OCI-LY3 (cell line): Measurements from ENCODE around the gene TGFBR3L.

Experiments
- H2AFZ ChIP-seq: fragments of 200-600, 300-600 bp; shearing (Covaris generic); 2 replicates; pipeline ENCODE4 v1.6.0; 2014; ENCODE audit warnings: antibody characterized with exemption, low read depth, low read length
- H3K27ac ChIP-seq: fragments of 200-600, 300-600 bp; sonication (generic); 2 replicates; pipeline ENCODE4 v1.5.1; 2014; ENCODE audit warnings: mild to moderate bottlenecking, low read length, moderate library complexity, mixed read lengths
- H3K27me3 ChIP-seq: fragments of 200-600, 300-600 bp; sonication (generic); 2 replicates; pipeline ENCODE4 v1.6.1; 2014; ENCODE audit warnings: low read depth, low read length, mixed read lengths
- H3K36me3 ChIP-seq: fragments of 200-600, 300-600 bp; sonication (generic); replicated peaks from 2 replicates; pipeline ENCODE3; 2014; ENCODE audit warnings: low read depth, low read length, mixed read lengths
- H3K4me1 ChIP-seq: fragments of 300-600, 200-600 bp; sonication (generic); 2 replicates; pipeline ENCODE4 v1.6.1; 2014; ENCODE audit warnings: low read length, mixed read lengths
- H3K4me2 ChIP-seq: fragments of 200-600, 300-600 bp; sonication (generic); 2 replicates; pipeline ENCODE4 v1.6.1; 2014; ENCODE audit warnings: low read length, mixed read lengths
- H3K4me3 ChIP-seq: fragments of 300-600, 200-600 bp; sonication (generic); 2 replicates; pipeline ENCODE4 v1.5.1; 2014; ENCODE audit warnings: antibody characterized with exemption, mild to moderate bottlenecking, low read length, moderate library complexity
- H3K79me2 ChIP-seq: fragments of 300-600, 200-600 bp; shearing (Covaris generic); 2 replicates; pipeline ENCODE4 v1.6.1; 2014; ENCODE audit warnings: mild to moderate bottlenecking, low read length, mixed read lengths
- H3K9ac ChIP-seq: fragments of 300-600, 200-600 bp; shearing (Covaris generic); 2 replicates; pipeline ENCODE4 v1.6.0; 2014; ENCODE audit warnings: mild to moderate bottlenecking, low read length, moderate library complexity
- H3K9me3 ChIP-seq: fragments of 200-600, 300-600 bp; shearing (Covaris generic); 2 replicates; pipeline ENCODE4 v1.6.1; 2014; ENCODE audit warnings: low read length, mixed read lengths; ENCODE audit not compliant: insufficient read depth
- H4K20me1 ChIP-seq: fragments of 200-600, 300-600 bp; sonication (generic); 2 replicates; pipeline ENCODE4 v1.6.1; 2016; ENCODE audit warnings: low read length, mixed read lengths; ENCODE audit not compliant: insufficient read depth
- CTCF ChIP-seq: fragments of 200-600, 300-600 bp; sonication (generic); IDR thresholded peaks from 2 replicates; pipeline ENCODE4 v1.5.1; 2014; ENCODE audit warnings: antibody characterized with exemption, low read length, low read depth
- EZH2phosphoT487 ChIP-seq: fragments of 200-600 bp; shearing (Covaris generic); IDR thresholded peaks from 2 replicates; pipeline ENCODE4 v1.6.1; 2018; ENCODE audit warnings: antibody characterized with exemption, mixed run types, low read depth

Gene TGFBR3L

GRCh38 chr19:7918615-7919421, 4.2 kb downstream of the TGFBR3L start:
- Histone ChIP-seq H3K27ac (no peak overlapping the region), H4K20me1 (peaks cover 7% of the 10 kb centered on the region; the same call in 1 of the 2 replicates), H3K9me3 (no peaks in the 10 kb centered on the region), H3K9ac (no peak overlapping the region), H3K4me3 (peak overlapping the region; percentile 86; the same call in 1 of the 2 replicates), H3K36me3 (peaks cover 10% of the 10 kb centered on the region), H3K4me1 (peaks cover 14% of the 10 kb centered on the region), H3K4me2 (peak overlapping the region; percentile 96), H3K79me2 (no peaks in the 10 kb centered on the region), H3K27me3 (no peaks in the 10 kb centered on the region), H2AFZ (no peak overlapping the region)
- TF ChIP-seq EZH2phosphoT487: no peak
- no peak for TF ChIP-seq CTCF

GRCh38 chr19:7919610-7920518, 5.2 kb downstream of the TGFBR3L start, which contains the start of gene SNAPC2:
Gene SNAPC2, plus strand, starts transcription at chr19:7920338. Its CDS starts 29 bp downstream, at chr19:7920367.
- Histone ChIP-seq H3K36me3 (peaks cover 10% of the 10 kb centered on the region), H3K9ac (peak within 1 kb of the TSS; percentile 80), H3K27ac (peak within 1 kb of the TSS; percentile 80), H3K79me2 (no peaks in the 10 kb centered on the region), H3K4me2 (peak within 1 kb of the TSS; percentile 96), H2AFZ (peak within 1 kb of the TSS; percentile 48; the same call in 1 of the 2 replicates), H3K27me3 (no peaks in the 10 kb centered on the region), H3K4me3 (peak within 1 kb of the TSS; percentile 86), H4K20me1 (peaks cover 7% of the 10 kb centered on the region; the same call in 1 of the 2 replicates), H3K9me3 (no peaks in the 10 kb centered on the region), H3K4me1 (peaks cover 14% of the 10 kb centered on the region)
- TF ChIP-seq EZH2phosphoT487: no peak
- no peak for TF ChIP-seq CTCF

GRCh38 chr19:7920519-7921301, 6.1 kb downstream of the TGFBR3L start:
- H3K4me2 ChIP-seq: peak overlapping the region; percentile 96
- peaks cover 10% of the 10 kb centered on the region for H3K36me3 ChIP-seq
- H3K4me3 ChIP-seq: peak overlapping the region; percentile 86
- peak overlapping the region; percentile 80 for H3K9ac ChIP-seq
- no peaks in the 10 kb centered on the region for H3K79me2 ChIP-seq
- H3K27me3 ChIP-seq: no peaks in the 10 kb centered on the region
- H3K9me3 ChIP-seq: no peaks in the 10 kb centered on the region
- H4K20me1 ChIP-seq: peaks cover 7% of the 10 kb centered on the region; the same call in 1 of the 2 replicates
- peak overlapping the region; percentile 48; the same call in 1 of the 2 replicates for H2AFZ ChIP-seq
- H3K27ac ChIP-seq: peak overlapping the region; percentile 80
- TF ChIP-seq EZH2phosphoT487 (no peak), CTCF (no peak)
- H3K4me1 ChIP-seq: peaks cover 11% of the 10 kb centered on the region
